GM23248 (cell line): ENCODE results near the gene SULF2.

Experiments used
- EZH2 ChIP-seq: fragments of 200-600 bp; sonication (generic); IDR thresholded peaks from 2 replicates; pipeline ENCODE4 v1.6.1; 2018; ENCODE audit warnings: antibody characterized with exemption, mild to moderate bottlenecking; ENCODE audit not compliant: insufficient read depth, poor library complexity, severe bottlenecking
- EZH2phosphoT487 ChIP-seq: fragments of 200-600 bp; sonication (generic); IDR thresholded peaks from 2 replicates; pipeline ENCODE4 v1.6.1; 2018; ENCODE audit warnings: antibody characterized with exemption, moderate library complexity, mild to moderate bottlenecking, low read depth; ENCODE audit not compliant: insufficient read depth

- TF ChIP-seq EZH2 = no peak
- TF ChIP-seq EZH2phosphoT487 = no peak
Observed at GRCh38 chr20:47669489-47669888, 115.8 kb downstream of the SULF2 start.
